PC-9 (cell line): ENCODE measurements around the gene EMP1.

Source experiments
- CTCF ChIP-seq: fragments of 200-600 bp; sonication (generic); conservative IDR thresholded peaks from 2 replicates; pipeline ENCODE4 v1.6.1; 2017; ENCODE audit warnings: mixed run types, antibody characterized with exemption, mild to moderate bottlenecking, moderate library complexity
- EZH2 ChIP-seq: fragments of 200-600 bp; sonication (generic); IDR thresholded peaks from 2 replicates; pipeline ENCODE4 v1.8.0; 2017; ENCODE audit warnings: antibody characterized with exemption, low read depth

- no peak for TF ChIP-seq CTCF
- TF ChIP-seq EZH2, result no peak
Observed at GRCh38 chr12:13173012-13173932, 23.3 kb upstream of the EMP1 start.
